ENCODE results near the gene FAM131C.
"Not testable (repeated sequence)": the region's sequence is repeated elsewhere in the genome, so short reads cannot be mapped to it uniquely, and the experiment has no call there.

FAM131C gene

GRCh38 chr1:16114527-16115467, 41.3 kb upstream of the FAM131C start:
- Histone ChIP-seq H3K9me3 (ENCODE audit: low read length) (no peaks in the 10 kb centered on the region), H3K4me3 (ENCODE audit: low read length) (no peak overlapping the region), H2AFZ (ENCODE audit: low read depth, low read length) (no peak overlapping the region), H3K4me1 (ENCODE audit: insufficient read depth, low read length) (peaks cover 63% of the 10 kb centered on the region), H3K27me3 (ENCODE audit: insufficient read depth, low read length) (no peaks in the 10 kb centered on the region), H3K36me3 (ENCODE audit: insufficient read depth, low read length) (no peaks in the 10 kb centered on the region)

DNA sequence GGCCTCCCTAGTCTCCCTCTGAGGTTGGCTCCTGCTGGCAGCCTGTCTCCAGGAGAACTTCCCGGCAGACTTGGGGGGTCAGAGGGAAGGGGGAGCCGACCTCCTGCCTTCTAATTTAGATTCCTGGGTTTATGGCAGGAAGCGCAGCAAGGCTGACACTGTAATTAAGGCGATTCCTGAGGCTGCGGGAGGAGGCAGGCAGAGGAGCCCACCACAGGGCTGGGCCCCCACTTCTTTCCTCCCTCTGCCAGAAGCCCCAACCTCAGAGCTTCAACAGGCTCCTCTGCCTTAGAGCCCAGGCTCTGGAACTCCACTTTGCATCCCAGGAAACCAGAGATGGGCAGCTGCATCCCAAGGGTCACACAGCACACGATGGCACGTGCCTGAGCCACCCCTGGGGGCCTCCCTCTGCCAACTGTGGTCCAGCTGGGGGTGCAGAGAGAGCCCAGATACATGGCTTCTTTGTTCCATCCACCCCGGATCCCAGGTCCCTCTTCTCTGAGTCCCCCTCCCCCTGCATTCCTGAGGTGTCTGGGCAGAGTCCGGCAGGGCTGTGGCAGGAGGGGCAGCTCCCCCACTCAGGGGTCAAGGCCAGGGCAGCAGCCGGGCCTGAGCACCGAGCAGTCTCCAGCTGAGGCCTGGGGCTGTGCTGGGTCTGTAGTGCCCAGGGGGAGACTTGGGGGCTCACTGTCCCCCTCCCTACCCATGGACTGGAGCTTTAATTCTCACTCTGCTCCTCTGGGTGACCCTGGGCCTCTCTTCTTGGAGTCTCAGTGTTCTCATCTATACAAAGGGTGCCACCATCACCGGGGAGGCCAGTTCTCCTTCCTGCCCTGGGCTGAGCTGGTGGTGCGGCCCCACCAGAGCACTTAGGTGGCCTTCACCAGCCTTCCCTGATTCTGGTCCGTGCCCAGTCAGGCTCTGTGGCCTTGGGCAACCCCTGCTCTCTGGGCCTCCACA, 39.4 kb upstream of the FAM131C start:
- no peaks in the 10 kb centered on the region for H3K27me3 ChIP-seq (ENCODE audit: insufficient read depth, low read length)
- no peaks in the 10 kb centered on the region for H3K36me3 ChIP-seq (ENCODE audit: insufficient read depth, low read length)
- no peaks in the 10 kb centered on the region for H3K9me3 ChIP-seq (ENCODE audit: low read length)
- H2AFZ ChIP-seq (ENCODE audit: low read depth, low read length): no peak overlapping the region
- H3K4me3 ChIP-seq (ENCODE audit: low read length): no peak overlapping the region
- peaks cover 55% of the 10 kb centered on the region for H3K4me1 ChIP-seq (ENCODE audit: insufficient read depth, low read length)

DNA sequence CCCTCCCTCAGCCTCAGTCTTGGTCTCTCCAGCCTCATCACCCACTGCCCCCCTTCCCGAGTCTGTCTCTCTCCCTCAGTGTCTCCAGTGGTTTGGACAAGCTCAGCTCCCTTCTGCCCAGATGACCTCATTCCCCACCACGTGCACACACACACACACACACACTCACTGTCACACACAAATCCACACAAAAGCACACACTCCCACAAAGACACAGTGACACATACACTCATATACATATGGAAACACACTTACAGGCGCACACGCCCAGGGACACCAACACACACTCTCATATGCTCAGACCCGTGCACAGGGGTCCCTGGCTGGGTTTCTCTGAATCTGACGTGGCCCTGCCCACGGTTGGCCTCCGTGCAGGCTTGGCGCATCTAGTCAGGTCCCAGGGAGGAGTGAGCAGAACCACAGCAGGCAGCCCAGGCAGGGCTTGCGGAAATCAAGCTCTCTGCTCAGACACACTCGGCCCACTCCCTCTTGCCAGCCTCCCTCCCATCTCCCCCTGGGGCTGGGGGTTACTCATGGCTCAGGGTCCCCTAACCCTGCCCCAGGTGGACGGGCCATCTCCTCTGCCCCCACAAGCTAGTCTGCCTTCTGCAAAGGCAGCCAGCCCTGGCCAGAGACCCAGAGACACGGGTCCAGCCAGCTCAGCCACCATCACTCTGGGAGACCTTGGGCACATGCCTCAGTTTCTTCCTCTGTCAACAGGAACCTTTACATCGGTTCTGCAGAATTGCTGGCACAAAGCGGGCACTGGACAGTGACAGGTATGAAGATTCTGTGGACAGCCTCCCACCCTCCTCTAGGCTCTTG, 38.5 kb upstream of the FAM131C start:
- Histone ChIP-seq H3K27me3 (ENCODE audit: insufficient read depth, low read length) (no peaks in the 10 kb centered on the region), H3K4me3 (ENCODE audit: low read length) (no peak overlapping the region), H3K4me1 (ENCODE audit: insufficient read depth, low read length) (peaks cover 48% of the 10 kb centered on the region), H2AFZ (ENCODE audit: low read depth, low read length) (no peak overlapping the region), H3K36me3 (ENCODE audit: insufficient read depth, low read length) (no peaks in the 10 kb centered on the region), H3K9me3 (ENCODE audit: low read length) (no peaks in the 10 kb centered on the region)

- Histone ChIP-seq H3K9me3 (ENCODE audit: low read length) (no peaks in the 10 kb centered on the region), H3K4me3 (ENCODE audit: low read length) (no peak overlapping the region), H3K4me1 (ENCODE audit: insufficient read depth, low read length) (peaks cover 37% of the 10 kb centered on the region), H3K27me3 (ENCODE audit: insufficient read depth, low read length) (peaks cover 3% of the 10 kb centered on the region), H3K36me3 (ENCODE audit: insufficient read depth, low read length) (no peaks in the 10 kb centered on the region), H2AFZ (ENCODE audit: low read depth, low read length) (no peak overlapping the region)
These were observed 37.4 kb upstream of the FAM131C start for GRCh38 chr1:16110884-16111283.

GRCh38 chr1:16110456-16110855, 37.0 kb upstream of the FAM131C start:
- H2AFZ ChIP-seq (ENCODE audit: low read depth, low read length): no peak overlapping the region
- peaks cover 3% of the 10 kb centered on the region for H3K27me3 ChIP-seq (ENCODE audit: insufficient read depth, low read length)
- no peak overlapping the region for H3K4me3 ChIP-seq (ENCODE audit: low read length)
- peaks cover 35% of the 10 kb centered on the region for H3K4me1 ChIP-seq (ENCODE audit: insufficient read depth, low read length)
- no peaks in the 10 kb centered on the region for H3K9me3 ChIP-seq (ENCODE audit: low read length)
- no peaks in the 10 kb centered on the region for H3K36me3 ChIP-seq (ENCODE audit: insufficient read depth, low read length)

DNA sequence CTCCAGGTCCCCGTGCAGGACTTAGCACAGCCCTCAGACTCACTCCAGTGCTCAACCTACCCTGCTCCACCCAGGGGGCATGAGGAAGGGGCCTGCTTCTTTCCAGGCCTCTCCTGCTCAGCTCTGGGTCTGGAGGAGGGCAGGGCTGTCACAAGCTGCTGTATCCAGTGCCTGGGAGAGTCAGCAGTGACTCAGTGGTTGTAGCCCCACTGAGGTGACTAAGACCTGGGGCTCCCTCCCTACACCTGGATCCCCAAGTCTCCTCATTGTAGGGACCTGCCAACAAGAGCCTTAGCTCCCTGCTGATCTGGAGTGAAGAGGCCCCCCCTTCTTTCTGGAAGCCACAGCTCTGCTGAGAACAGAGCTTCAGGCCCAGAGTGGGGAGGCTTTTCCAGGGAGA, 36.1 kb upstream of the FAM131C start:
- Histone ChIP-seq H3K9me3 (ENCODE audit: low read length) (no peaks in the 10 kb centered on the region), H3K4me1 (ENCODE audit: insufficient read depth, low read length) (peaks cover 26% of the 10 kb centered on the region), H3K4me3 (ENCODE audit: low read length) (no peak overlapping the region), H3K36me3 (ENCODE audit: insufficient read depth, low read length) (no peaks in the 10 kb centered on the region), H2AFZ (ENCODE audit: low read depth, low read length) (no peak overlapping the region), H3K27me3 (ENCODE audit: insufficient read depth, low read length) (peaks cover 3% of the 10 kb centered on the region)

DNA sequence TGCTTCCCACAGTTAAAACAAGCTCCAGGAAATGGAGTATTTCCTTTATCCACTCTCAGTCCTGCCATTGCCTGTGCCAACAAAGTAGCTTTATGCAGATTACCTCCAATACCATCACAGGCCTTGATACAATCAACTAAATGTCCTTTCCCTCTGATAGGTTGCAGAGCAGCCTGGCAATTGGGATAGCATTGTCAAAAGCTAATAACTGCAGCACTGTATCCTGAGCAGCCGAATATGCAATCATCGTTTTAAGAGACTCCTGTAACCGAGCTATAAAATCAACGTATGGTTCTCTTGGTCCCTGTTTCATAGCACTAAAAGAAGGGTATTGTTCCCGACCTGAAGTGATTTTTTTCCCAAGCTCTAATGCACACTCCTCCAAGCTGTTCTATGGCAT, 33.6 kb upstream of the FAM131C start:
- H3K27me3 ChIP-seq (ENCODE audit: insufficient read depth, low read length); H2AFZ ChIP-seq (ENCODE audit: low read depth, low read length); H3K4me3 ChIP-seq (ENCODE audit: low read length); H3K9me3 ChIP-seq (ENCODE audit: low read length); H3K36me3 ChIP-seq (ENCODE audit: insufficient read depth, low read length): not testable (repeated sequence)
- H3K4me1 ChIP-seq (ENCODE audit: insufficient read depth, low read length): peaks cover 11% of the 10 kb centered on the region

GRCh38 chr1:16101623-16102022, 28.2 kb upstream of the FAM131C start:
- no peaks in the 10 kb centered on the region for H3K36me3 ChIP-seq (ENCODE audit: insufficient read depth, low read length)
- H3K4me1 ChIP-seq (ENCODE audit: insufficient read depth, low read length): no peaks in the 10 kb centered on the region
- H3K9me3 ChIP-seq (ENCODE audit: low read length): no peaks in the 10 kb centered on the region
- peaks cover 5% of the 10 kb centered on the region for H3K27me3 ChIP-seq (ENCODE audit: insufficient read depth, low read length)
- H3K4me3 ChIP-seq (ENCODE audit: low read length): no peak overlapping the region
- H2AFZ ChIP-seq (ENCODE audit: low read depth, low read length): no peak overlapping the region

GRCh38 chr1:16099412-16099811, 26.0 kb upstream of the FAM131C start:
- Histone ChIP-seq H3K27me3 (ENCODE audit: insufficient read depth, low read length) (peaks cover 7% of the 10 kb centered on the region), H3K4me3 (ENCODE audit: low read length) (no peak overlapping the region), H2AFZ (ENCODE audit: low read depth, low read length) (no peak overlapping the region), H3K36me3 (ENCODE audit: insufficient read depth, low read length) (no peaks in the 10 kb centered on the region), H3K4me1 (ENCODE audit: insufficient read depth, low read length) (no peaks in the 10 kb centered on the region), H3K9me3 (ENCODE audit: low read length) (no peaks in the 10 kb centered on the region)

DNA sequence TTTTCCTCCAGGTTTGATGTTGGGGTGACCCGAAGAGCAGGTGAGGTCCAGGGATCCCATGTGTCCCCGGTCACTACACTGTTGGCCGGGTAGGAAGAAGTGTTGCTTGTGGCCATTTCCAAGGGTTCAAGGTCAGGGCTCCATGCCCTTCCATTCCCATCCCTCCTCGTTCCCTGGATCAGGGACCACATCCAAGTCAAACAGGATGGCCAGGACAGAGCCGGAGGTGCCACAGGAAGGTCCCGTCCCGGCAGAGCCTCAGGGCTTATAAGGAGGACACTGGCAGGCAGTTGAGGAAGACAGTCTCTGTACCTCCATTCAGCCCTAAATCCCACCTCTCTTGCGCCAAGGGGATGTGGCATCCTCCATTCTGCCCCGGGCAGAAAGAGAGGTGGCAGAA, 22.0 kb upstream of the FAM131C start:
- no peak overlapping the region for H3K4me3 ChIP-seq (ENCODE audit: low read length)
- H2AFZ ChIP-seq (ENCODE audit: low read depth, low read length): no peak overlapping the region
- H3K27me3 ChIP-seq (ENCODE audit: insufficient read depth, low read length): peaks cover 10% of the 10 kb centered on the region
- H3K4me1 ChIP-seq (ENCODE audit: insufficient read depth, low read length): peaks cover 3% of the 10 kb centered on the region
- H3K9me3 ChIP-seq (ENCODE audit: low read length): no peaks in the 10 kb centered on the region
- H3K36me3 ChIP-seq (ENCODE audit: insufficient read depth, low read length): no peaks in the 10 kb centered on the region

DNA sequence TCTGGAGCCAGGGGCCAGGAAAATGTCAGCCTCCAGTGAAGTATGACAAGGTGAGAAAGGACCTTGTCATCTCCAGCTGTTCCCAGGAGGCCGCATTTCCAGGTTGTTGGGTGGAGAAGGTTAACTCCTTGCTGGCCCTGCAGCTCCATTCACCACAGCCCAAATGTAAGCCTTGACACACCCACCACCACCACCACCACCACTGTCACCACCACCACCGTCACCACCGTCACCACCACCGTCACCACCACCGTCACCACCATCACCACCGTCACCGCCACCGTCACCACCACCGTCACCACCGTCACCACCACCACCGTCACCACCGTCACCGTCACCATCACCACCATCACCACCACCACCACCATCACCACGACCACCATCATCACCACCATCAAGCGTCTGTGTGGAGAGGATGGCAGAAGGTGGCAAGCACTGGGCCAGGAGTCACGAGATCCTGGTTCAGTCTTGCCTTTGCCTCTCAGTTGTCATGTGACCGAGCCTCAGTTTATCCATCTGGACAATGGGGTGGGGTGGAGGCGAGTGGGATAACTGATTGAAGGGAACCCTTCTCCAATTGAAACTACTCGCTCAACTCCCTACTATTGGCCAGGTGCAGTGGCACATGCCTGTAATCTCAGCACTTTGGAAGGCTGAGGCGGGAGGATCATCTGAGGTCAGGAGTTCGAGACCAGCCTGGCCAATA, 21.2 kb upstream of the FAM131C start:
- H3K9me3 ChIP-seq (ENCODE audit: low read length): no peaks in the 10 kb centered on the region
- peaks cover 3% of the 10 kb centered on the region for H3K4me1 ChIP-seq (ENCODE audit: insufficient read depth, low read length)
- peaks cover 16% of the 10 kb centered on the region for H3K27me3 ChIP-seq (ENCODE audit: insufficient read depth, low read length)
- H2AFZ ChIP-seq (ENCODE audit: low read depth, low read length): no peak overlapping the region
- no peaks in the 10 kb centered on the region for H3K36me3 ChIP-seq (ENCODE audit: insufficient read depth, low read length)
- no peak overlapping the region for H3K4me3 ChIP-seq (ENCODE audit: low read length)

GRCh38 chr1:16093611-16094010, 20.2 kb upstream of the FAM131C start:
- H3K27me3 ChIP-seq (ENCODE audit: insufficient read depth, low read length): peaks cover 22% of the 10 kb centered on the region
- H2AFZ ChIP-seq (ENCODE audit: low read depth, low read length): no peak overlapping the region
- H3K4me3 ChIP-seq (ENCODE audit: low read length): no peak overlapping the region
- no peaks in the 10 kb centered on the region for H3K9me3 ChIP-seq (ENCODE audit: low read length)
- H3K4me1 ChIP-seq (ENCODE audit: insufficient read depth, low read length): peaks cover 3% of the 10 kb centered on the region
- no peaks in the 10 kb centered on the region for H3K36me3 ChIP-seq (ENCODE audit: insufficient read depth, low read length)

All from neuron (in vitro differentiated cells).